Measurements from ENCODE around the gene PPP1R3D.
"Not testable (repeated sequence)": the region's sequence is repeated elsewhere in the genome, so short reads cannot be mapped to it uniquely, and the experiment has no call there.

PPP1R3D gene, protein sequence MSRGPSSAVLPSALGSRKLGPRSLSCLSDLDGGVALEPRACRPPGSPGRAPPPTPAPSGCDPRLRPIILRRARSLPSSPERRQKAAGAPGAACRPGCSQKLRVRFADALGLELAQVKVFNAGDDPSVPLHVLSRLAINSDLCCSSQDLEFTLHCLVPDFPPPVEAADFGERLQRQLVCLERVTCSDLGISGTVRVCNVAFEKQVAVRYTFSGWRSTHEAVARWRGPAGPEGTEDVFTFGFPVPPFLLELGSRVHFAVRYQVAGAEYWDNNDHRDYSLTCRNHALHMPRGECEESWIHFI
- total RNA-seq: 25.0 to 26.5 reads per million in 2 donors

DNA sequence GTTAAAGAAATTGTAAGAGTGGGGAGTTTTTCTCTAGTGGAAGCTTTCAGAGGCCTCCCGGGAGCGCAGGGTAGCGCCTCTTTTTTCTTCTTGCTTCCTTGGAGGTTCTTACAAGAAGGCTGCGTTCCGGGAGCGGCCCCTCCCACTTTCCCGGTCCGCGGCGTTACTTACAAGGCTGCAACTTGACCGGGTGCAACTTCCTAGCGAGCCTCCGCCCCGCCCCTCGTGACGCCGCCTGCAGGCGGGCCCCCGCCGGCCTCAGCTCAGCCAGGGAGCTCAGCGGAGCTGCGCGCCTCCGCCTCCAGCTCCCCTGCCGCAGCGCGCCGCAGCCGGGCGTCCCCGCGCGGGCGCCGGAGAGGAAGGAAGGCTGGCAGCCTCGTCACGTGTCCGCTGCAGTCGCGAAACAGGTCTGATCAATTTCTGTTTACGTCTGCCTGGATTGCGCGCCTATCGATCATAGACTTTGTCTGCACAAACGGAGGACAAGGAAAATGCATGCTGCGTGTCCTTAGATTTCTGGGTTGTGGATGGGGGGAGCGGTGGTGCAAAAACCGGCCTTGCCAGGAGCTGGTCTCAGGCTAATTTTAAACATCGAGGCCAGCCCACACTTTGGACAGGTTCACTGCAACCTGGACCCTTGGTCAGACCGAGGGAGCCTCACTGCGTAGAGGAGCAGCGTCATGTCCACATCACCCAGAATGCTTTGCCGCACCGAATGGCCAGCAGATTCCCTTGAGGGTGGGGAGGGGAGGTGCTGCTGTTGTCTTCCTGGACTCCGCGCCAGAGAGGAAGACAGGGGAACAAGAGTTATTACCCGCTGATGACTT lies at the start of gene PPP1R3D, which contains the start of gene FAM217B:
PPP1R3D (minus strand) TSS at position 177 of the 827 bp plus-strand sequence. CDS start 374 bp downstream, outside the sequence.
FAM217B (plus strand) TSS at position 261 of the 827 bp plus-strand sequence. CDS start 3,555 bp downstream, outside the sequence.
- peak; percentile 85 for DNase-seq

DNA sequence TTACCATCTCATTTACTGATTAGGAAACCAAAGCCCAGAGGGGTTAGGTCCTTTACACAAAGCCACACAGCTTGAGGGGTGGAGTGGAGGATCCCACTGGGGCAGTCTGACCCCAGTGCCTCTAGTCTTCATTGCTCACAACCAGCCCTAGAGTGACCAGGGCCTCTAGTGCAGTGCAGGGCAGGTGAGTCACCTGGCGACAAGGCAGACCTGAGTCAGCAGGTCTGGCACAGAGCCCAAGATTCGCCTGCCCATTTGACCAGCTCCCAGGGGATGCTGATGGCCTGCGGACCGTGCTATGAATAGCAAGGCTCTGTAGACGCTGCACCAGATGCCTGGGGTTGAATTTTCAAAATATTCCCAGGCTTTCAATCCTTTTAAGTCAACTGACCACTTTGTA lies 48.0 kb upstream of the PPP1R3D start:
- DNase-seq: no peak

DNA sequence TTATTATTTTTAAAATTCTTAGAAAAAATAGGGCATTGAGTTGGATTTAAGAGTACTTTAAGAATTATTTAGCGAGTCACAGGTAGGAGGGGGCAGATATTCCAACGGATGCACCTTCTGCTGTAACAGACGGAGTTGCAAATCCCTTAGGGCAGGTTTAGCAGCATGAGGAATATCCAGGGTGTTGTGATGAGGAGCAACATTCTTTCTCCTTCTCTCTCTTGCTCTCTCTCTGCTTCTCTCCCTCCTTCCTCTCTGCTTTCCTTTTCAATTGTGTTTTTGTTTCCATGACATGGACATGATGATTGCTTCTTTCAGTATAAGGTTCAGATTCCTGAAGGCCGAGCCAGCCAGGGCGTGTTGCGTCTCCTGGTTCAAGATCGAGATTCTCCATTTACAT lies 47.0 kb upstream of the PPP1R3D start:
- no peak for DNase-seq

DNA sequence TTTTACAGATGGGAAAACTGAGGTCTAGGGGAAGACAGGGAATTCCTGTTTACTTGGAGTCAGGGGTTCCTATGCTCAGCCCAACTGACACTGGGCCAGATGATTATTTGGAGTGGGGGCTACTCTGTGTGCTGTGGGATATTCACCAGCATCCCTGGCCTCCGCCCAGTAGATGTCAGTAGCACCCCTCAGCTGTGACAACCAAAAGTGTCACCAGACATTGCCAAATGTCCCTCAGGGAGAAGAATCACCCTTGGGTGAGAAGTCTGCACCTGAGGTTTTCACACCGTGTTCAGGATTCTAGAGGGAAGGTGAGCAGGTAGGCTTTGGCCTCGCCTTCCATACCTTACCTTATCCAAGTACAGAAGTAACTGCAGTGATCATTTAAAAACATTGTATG lies 45.8 kb upstream of the PPP1R3D start:
- no peak for DNase-seq

DNA sequence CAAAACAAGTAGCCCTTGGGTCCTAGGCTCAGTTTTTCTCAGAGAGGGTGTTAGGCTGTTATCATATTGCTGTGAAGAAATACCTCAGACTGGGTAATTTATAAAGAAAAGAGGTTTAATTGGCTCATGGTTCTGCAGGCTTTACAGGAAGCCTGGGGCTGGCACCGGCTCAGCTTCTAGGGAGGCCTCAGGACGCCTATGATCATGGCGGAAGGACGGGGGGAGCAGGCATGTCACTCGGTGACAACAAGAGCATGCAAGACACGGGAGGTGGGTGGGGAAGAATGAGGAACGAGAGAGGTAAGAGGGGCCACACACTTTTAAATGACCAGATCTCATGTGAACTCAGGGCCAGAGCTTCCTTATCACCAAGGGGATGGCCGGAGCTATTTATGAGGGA lies 45.1 kb upstream of the PPP1R3D start:
- no peak for DNase-seq

DNA sequence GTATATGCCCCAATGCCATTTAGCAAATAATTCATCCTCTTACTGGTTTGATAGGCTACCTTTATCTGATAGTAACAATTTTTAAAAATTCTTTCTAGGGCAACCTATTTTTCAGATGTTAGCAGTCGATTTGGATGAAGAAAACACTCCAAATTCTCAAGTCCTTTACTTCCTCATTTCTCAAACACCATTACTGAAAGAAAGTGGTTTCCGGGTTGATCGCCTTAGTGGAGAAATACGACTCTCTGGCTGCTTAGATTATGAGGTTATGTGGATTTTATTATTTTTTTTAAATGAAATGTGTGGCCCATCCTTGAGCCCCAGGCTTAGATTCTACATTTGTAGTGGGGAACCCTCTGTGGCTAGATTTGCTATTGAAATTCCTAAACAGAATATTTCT lies 44.4 kb upstream of the PPP1R3D start:
- DNase-seq: no peak

DNA sequence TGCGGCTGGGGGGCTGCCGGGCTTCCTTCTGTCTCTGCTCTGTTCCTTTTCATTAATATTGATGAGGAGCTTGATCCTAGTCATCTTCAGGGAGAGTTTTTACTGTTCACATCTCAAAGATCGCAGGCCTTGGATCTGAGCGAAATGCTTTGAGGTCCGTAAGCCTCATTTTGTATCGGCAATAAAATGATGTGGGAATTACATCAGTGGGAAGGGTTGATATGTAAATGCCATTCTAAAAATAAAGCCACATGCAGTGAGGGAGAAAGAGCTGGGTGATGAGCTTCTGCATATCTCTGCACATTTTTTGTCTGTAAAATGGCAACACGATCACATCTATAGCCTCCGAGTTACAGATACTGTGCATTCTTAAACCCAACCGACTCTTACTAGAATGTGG lies 43.0 kb upstream of the PPP1R3D start:
- no peak for DNase-seq

DNA sequence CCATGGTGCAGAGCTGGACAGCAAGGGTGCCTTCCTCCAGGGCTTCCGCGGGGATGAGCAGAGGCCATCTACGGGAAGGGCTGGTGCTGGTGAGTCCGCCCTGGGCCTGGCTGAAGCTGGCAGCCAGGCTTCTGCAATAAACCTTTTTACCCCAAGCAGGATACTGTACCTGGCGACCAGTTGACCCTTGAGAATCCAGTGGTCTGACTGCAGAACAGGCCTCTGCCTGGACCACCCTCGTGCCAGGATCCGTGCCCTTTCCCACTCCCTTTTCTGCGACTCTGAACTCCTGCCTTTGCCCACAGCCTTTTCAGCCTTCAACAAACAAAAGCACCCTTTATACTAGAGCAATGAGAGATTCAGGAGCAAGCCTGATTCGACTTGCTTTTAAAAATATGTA lies 37.0 kb upstream of the PPP1R3D start:
- DNase-seq: no peak

DNA sequence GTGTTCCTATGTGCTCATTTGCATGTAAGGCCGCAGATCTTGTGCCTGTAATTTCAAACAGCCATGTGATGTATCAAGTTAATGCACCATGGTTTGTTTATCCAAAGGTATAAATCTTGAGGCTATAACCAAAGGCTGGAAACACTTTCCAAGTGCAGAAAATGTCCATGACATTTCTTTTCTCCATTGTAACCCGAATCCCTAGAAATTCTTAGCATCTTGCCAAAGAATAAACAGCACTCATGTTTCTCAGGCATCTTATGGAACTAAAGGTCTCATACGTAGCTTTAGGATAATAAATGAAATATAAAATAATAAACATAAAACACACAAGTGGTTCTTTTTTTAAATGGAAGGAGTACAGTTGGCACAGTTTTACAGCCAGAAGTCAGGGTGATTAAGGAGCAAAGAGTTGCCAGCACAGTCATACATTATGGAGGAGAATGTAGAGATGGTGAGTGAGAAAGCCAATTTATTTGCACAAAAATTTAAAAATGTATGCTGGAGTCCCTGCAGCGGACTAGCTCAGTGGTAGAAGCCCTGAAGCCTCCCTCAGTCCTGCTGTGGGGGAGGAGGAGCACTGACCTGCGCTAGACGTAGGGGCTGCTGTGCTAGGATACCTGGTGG lies 36.2 kb upstream of the PPP1R3D start:
- no peak for DNase-seq

- no peak for DNase-seq
These were observed 32.1 kb upstream of the PPP1R3D start for GRCh38 chr20:59972037-59972801.

DNA sequence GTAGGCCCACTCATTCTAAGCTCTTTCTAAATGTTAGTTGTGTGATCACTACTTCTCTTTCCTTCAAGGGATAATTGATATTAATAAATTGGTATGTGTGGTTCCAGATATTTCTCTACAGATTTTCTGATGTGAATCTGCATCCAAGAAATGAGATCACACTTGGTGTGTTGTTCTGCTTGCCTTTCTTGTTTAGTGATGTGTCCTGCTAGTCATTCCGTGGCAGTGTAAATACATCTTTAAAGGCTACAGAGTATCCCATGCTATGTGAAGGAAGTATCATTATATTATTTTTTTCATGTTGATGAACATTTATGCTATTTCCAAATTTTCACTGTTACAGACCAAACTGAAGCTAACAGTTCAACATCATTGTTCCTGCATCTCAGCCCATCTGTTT lies 31.3 kb upstream of the PPP1R3D start:
- DNase-seq: no peak

DNA sequence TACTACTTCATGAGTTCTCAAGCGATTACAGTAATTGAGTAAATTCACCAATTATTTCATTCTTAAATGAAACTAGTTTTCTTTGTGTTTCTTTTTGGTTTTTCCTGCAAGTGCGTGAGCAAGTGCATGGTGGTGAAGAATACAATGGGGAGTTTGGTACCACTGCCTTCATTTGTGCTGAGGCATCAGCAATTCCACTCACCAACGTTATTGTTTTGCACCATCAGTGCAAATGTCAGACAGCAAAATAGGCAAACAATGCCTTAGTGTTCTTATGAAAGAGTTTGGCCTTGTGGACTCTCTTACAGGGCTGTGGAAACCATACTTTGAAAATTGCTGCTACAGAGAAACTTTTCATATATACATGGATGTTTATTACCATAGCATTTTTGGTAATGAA lies 26.3 kb upstream of the PPP1R3D start:
- DNase-seq: no peak

DNA sequence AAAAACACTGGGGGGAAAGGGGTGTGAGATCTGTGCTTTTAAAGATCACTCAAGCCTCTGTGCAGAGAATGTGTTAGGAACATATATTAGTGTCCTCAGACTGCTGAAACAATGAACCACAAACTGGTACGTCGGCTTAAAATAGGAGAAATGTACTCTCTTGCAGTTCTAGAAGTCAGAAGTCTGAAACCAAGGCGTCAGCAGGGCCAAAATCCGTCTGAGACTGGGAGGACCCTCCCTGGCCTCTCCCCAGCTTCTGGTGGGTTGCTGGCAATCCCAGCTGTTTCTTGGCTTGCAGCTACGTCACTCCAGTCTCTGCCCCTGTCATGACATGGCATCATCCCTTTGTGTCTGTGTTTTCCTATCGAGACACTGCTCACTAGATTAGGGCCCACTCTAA lies 22.1 kb upstream of the PPP1R3D start:
- no peak for DNase-seq

DNA sequence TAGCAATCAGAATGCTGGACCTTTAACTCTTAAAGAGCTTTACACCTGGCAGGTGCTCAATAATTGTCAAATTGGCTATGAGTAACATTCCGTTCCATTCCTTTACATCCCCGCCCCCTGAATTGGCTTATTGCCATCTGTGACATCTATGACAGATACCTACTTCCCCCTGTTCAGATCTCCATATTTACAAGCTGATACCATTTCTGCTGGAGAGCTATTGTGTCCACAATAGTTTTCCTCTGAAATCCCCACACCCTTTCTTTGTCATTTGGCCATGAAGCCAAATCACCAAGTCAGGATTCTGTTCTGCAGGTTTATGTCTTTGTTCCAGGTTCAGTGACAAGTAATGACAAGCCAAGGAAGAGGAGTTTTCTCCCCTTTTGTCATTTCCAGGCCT lies 21.3 kb upstream of the PPP1R3D start:
- no peak for DNase-seq

GRCh38 chr20:59958626-59959025 lies 18.5 kb upstream of the PPP1R3D start:
- no peak for DNase-seq

GRCh38 chr20:59958123-59958522 lies 18.0 kb upstream of the PPP1R3D start, which contains the start of gene CDH26:
CDH26 (plus strand) TSS chr20:59958423; CDS start chr20:59958727, 304 bp downstream.
- no peak for DNase-seq

- DNase-seq: not testable (repeated sequence)
These were observed 17.5 kb upstream of the PPP1R3D start for GRCh38 chr20:59957568-59957967.

DNA sequence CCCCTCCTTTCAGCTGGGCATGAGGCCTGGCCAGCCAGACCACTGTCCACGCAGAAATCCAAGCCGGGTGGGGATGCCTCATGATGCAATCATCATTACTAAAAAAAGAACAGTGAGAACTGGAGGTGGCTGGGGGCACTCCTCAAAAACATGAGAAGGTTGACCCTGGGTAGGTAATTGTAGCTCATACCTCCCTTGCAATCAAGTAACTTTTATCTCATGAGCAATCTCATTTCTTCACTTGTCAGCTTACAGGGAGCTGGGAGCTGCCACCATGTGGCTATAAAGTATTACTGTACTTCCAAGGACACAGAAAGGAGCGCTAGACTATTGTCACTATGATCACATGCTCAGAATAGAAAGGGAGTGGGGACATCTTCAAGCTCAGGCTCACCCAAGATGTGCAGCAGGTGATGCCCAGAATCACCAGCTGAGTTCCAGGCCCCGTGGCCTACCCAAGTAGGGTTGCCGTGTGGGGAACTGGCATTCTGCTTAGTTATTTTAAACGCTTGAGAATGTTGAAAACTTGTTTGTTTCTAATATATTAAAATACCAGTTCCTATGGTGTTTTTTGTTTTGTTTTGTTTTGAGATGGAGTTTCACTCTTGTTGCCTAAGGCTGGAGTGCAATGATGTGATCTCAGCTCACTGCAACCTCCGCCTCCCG lies 15.2 kb upstream of the PPP1R3D start:
- no peak for DNase-seq

GRCh38 chr20:59954718-59955117 lies 14.6 kb upstream of the PPP1R3D start:
- DNase-seq: no peak

DNA sequence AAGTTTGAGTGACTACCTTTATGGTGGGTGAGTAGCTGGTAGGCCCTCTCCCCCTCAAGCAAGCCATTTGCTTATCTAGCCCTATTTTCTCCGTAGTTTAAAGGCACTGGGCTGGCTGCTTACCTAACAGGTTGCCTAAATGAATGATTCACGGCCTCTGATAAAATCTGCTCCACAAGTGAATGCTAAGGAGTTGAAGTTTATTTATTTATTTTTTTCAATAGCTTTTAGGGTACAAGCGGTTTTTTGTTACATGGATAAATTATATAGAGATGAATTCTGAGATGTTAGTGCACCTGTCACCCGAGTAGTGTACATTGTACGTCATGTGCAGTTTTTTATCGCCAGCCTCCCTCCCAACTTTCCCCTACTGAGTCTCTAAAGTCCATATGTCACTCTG lies 9.8 kb upstream of the PPP1R3D start:
- DNase-seq: no peak

DNA sequence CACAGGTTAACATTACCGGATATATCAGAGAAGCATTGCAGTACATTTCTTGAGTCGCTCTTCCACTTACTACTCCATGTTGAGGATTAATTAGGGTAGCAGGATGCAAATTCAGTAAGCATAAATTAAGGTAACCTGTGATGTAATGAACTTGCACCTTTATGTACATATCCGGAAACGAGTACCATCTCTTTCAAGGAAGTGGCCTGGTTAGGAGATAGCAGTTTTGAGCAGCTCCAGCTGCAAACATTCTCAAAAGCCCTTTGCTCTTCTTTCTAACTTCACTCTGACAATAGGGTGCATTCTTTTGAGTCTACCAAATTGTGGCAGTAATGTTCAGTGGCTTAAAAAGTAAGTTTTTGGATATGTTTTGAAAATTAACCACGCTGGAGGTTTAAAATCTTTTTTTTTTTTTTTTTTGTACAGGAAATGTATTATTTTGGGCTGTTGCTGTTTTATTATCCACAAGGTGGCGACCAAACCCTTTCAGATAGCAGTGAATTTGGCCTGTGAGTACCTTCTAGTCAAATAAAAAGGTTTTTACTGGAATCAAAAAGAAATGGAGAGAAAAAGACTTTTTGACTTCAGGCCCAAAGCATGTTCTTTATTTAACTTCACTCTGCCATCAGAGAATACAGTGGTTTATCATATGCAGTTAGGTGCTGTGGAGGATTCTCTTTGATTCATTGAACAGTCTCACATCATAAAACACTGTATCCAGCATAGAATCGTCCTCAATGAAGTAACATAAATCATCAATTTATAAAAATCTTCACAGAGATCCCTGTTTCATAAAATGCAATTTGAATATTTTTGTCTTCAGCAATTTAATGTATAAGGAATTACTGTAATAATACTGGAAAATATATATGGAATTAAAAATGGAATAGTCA lies 9.0 kb upstream of the PPP1R3D start:
- no peak for DNase-seq

Data from activated gamma-delta T cell (primary cell).